Upper lobe of left lung (tissue), 4 donors: ENCODE data around the gene WDFY3.

Source experiments
- CTCF ChIP-seq, 6 experiments: fragments of 450-650 bp in 4 of 6; fragments of 200-600 bp in 2 of 6; sonication (generic) in 2 of 6; IDR thresholded peaks; one replicate each; pipeline ENCODE4 v1.5.1; 2016 to 2019; ENCODE audit warnings: antibody characterized with exemption in 6 of 6
- EP300 ChIP-seq, 4 donors: sonication (generic); formaldehyde crosslinking; IDR thresholded peaks; one replicate each; pipeline ENCODE4 v1.5.1; 2017; ENCODE audit warnings: antibody characterized with exemption in 4 of 4, control low read depth in 2 of 4

GRCh38 chr4:84952004-84952403 lies 14.5 kb downstream of the WDFY3 start:
- no peak for TF ChIP-seq EP300 (IDR thresholded peaks at IDR 0.05)
- no peak for TF ChIP-seq CTCF (IDR thresholded peaks at IDR 0.05)
